Body of pancreas (tissue), 4 donors: Measurements from ENCODE around the gene GSC2.
A peak's percentile ranks its signal among the peaks of the same experiment; 100 is the strongest.

Experiments used
- POLR2A ChIP-seq, 3 donors: fragments of 450-650 bp; IDR thresholded peaks; one replicate each; pipeline ENCODE4 v1.6.1; 2016; ENCODE audit warnings: antibody characterized with exemption in 3 of 3, mild to moderate bottlenecking in 2 of 3
- TF ChIP-seq, protein P1 (sequence below), 7 experiments: fragments of 450-650 bp in 4 of 7; fragments of 200-600 bp in 3 of 7; sonication (generic) in 3 of 7; IDR thresholded peaks; one replicate each; pipeline ENCODE4 v1.5.1; 2016 to 2019; ENCODE audit warnings: antibody characterized with exemption in 7 of 7

- TF ChIP-seq, protein P1, sequence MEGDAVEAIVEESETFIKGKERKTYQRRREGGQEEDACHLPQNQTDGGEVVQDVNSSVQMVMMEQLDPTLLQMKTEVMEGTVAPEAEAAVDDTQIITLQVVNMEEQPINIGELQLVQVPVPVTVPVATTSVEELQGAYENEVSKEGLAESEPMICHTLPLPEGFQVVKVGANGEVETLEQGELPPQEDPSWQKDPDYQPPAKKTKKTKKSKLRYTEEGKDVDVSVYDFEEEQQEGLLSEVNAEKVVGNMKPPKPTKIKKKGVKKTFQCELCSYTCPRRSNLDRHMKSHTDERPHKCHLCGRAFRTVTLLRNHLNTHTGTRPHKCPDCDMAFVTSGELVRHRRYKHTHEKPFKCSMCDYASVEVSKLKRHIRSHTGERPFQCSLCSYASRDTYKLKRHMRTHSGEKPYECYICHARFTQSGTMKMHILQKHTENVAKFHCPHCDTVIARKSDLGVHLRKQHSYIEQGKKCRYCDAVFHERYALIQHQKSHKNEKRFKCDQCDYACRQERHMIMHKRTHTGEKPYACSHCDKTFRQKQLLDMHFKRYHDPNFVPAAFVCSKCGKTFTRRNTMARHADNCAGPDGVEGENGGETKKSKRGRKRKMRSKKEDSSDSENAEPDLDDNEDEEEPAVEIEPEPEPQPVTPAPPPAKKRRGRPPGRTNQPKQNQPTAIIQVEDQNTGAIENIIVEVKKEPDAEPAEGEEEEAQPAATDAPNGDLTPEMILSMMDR (IDR thresholded peaks at IDR 0.05) = no peak
- peak in 1 of 3 donors; percentile 4 for TF ChIP-seq POLR2A (IDR thresholded peaks at IDR 0.05)
Measured at GRCh38 chr22:19178065-19178656, 28.1 kb upstream of the GSC2 start.
